ENCODE results near the gene BTBD9. TPM values are rescaled to one million over a fixed set of nuclear protein-coding genes. Genes with fewer than 3 reads are reported as not detected.

The BTBD9 gene
- total RNA-seq, 5 donors from 2014 or later (not counting 1 experiment from before 2014, with no cell fraction given): 29.3 to 67.7 (median 38.1) TPM

GRCh38 chr6:38549795-38550194 lies 89.9 kb downstream of the BTBD9 start:
- ChIA-PET CTCF (no interaction called here), POLR2A (no interaction called here)
- no peaks in the 10 kb centered on the region for H3K9me3 ChIP-seq

GRCh38 chr6:38549180-38549579 lies 90.5 kb downstream of the BTBD9 start:
- no peaks in the 10 kb centered on the region for H3K9me3 Mint-ChIP-seq

More at GRCh38 chr6:38549795-38550194, 89.9 kb downstream of the BTBD9 start:
- Histone ChIP-seq H3K36me3 (ENCODE audit: control insufficient read depth in 2 of 2, extremely low read depth in 1 of 2, insufficient read depth in 1 of 2, low read length in 1 of 2) (no peaks in the 10 kb centered on the region), H3K4me1 (ENCODE audit: control insufficient read depth in 1 of 2, extremely low read depth in 1 of 2, insufficient read depth in 2 of 2, low read length in 2 of 2) (no peaks in the 10 kb centered on the region), H3K4me3 (ENCODE audit: control insufficient read depth in 1 of 2, extremely low read depth in 1 of 2, low read length in 1 of 2) (no peak overlapping the region), H3K27ac (ENCODE audit: low read length) (no peak overlapping the region), H3K27me3 (replicated peaks in 1 of 2; ENCODE audit: control insufficient read depth in 2 of 2, extremely low read depth in 1 of 2, insufficient read depth in 2 of 2, low read length in 1 of 2) (no peaks in the 10 kb centered on the region)
- Mint-ChIP-seq H3K4me1 (no peaks in the 10 kb centered on the region), H3K36me3 (peaks cover 16% of the 10 kb centered on the region), H3K27ac (no peak overlapping the region), H3K9me3 (no peaks in the 10 kb centered on the region), H3K4me3 (no peak overlapping the region), H3K27me3 (no peaks in the 10 kb centered on the region)
- 98% methylated on average over 5 of the region's 5 CpGs for WGBS (ENCODE audit: insufficient coverage)
- ATAC-seq (replicated peaks in 1 of 4): no peak
- DNase-seq: no peak

GRCh38 chr6:38543022-38543421 lies 96.7 kb downstream of the BTBD9 start:
- Mint-ChIP-seq H3K9me3 (no peaks in the 10 kb centered on the region), H3K4me1 (peaks cover 0 to 2% (median 1%) of the 10 kb centered on the region in 3 donors), H3K27me3 (no peaks in the 10 kb centered on the region), H3K36me3 (peaks cover 13% of the 10 kb centered on the region), H3K27ac (no peak overlapping the region), H3K4me3 (no peak overlapping the region)
- DNase-seq: no peak
- Histone ChIP-seq H3K4me3 (ENCODE audit: control insufficient read depth in 1 of 2, extremely low read depth in 1 of 2, low read length in 1 of 2) (no peak overlapping the region), H3K9me3 (no peaks in the 10 kb centered on the region), H3K4me1 (ENCODE audit: control insufficient read depth in 1 of 2, extremely low read depth in 1 of 2, insufficient read depth in 2 of 2, low read length in 2 of 2) (no peaks in the 10 kb centered on the region), H3K27ac (ENCODE audit: low read length) (no peak overlapping the region), H3K36me3 (ENCODE audit: control insufficient read depth in 2 of 2, extremely low read depth in 1 of 2, insufficient read depth in 1 of 2, low read length in 1 of 2) (no peaks in the 10 kb centered on the region), H3K27me3 (replicated peaks in 1 of 2; ENCODE audit: control insufficient read depth in 2 of 2, extremely low read depth in 1 of 2, insufficient read depth in 2 of 2, low read length in 1 of 2) (no peaks in the 10 kb centered on the region)
- CTCF ChIA-PET: no interaction called here
- no CpG with 5 or more reads among the region's 2 CpGs for WGBS (ENCODE audit: insufficient coverage)
- no peak for ATAC-seq (replicated peaks in 1 of 4)
- POLR2A ChIA-PET: no interaction called here

More at GRCh38 chr6:38549180-38549579, 90.5 kb downstream of the BTBD9 start:
- Histone ChIP-seq H3K4me3 (ENCODE audit: control insufficient read depth in 1 of 2, extremely low read depth in 1 of 2, low read length in 1 of 2) (no peak overlapping the region), H3K4me1 (ENCODE audit: control insufficient read depth in 1 of 2, extremely low read depth in 1 of 2, insufficient read depth in 2 of 2, low read length in 2 of 2) (no peaks in the 10 kb centered on the region), H3K27ac (ENCODE audit: low read length) (no peak overlapping the region), H3K9me3 (no peaks in the 10 kb centered on the region), H3K36me3 (ENCODE audit: control insufficient read depth in 2 of 2, extremely low read depth in 1 of 2, insufficient read depth in 1 of 2, low read length in 1 of 2) (no peaks in the 10 kb centered on the region), H3K27me3 (replicated peaks in 1 of 2; ENCODE audit: control insufficient read depth in 2 of 2, extremely low read depth in 1 of 2, insufficient read depth in 2 of 2, low read length in 1 of 2) (no peaks in the 10 kb centered on the region)
- Mint-ChIP-seq H3K27me3 (no peaks in the 10 kb centered on the region), H3K36me3 (peaks cover 19% of the 10 kb centered on the region), H3K4me3 (no peak overlapping the region), H3K4me1 (peaks cover 0 to 2% (median 0%) of the 10 kb centered on the region in 3 donors), H3K27ac (no peak overlapping the region)
- ATAC-seq (replicated peaks in 1 of 4) (no peak), DNase-seq (no peak)
- POLR2A ChIA-PET: no interaction called here
- WGBS (ENCODE audit: insufficient coverage): no CpG with 5 or more reads among the region's 2 CpGs
- CTCF ChIA-PET: no interaction called here

- ChIA-PET CTCF (no interaction called here), POLR2A (interaction anchor here in 1 of 2 donors (0.6 kb wide), 1 partner anchor 398 kb away, joined by 5 read pairs; no protein-coding TSS in a partner anchor)
- no peak overlapping the region for H3K4me3 ChIP-seq (ENCODE audit: control insufficient read depth in 1 of 2, extremely low read depth in 1 of 2, low read length in 1 of 2)
- WGBS (ENCODE audit: insufficient coverage): 92% methylated on average over 2 of the region's 2 CpGs
- no peak overlapping the region for H3K27ac Mint-ChIP-seq
- H3K4me3 Mint-ChIP-seq: no peak overlapping the region
- no peaks in the 10 kb centered on the region for H3K9me3 ChIP-seq
- H3K27me3 Mint-ChIP-seq: no peaks in the 10 kb centered on the region
- DNase-seq (no peak), ATAC-seq (replicated peaks in 1 of 4) (no peak)
- H3K36me3 ChIP-seq (ENCODE audit: control insufficient read depth in 2 of 2, extremely low read depth in 1 of 2, insufficient read depth in 1 of 2, low read length in 1 of 2): no peaks in the 10 kb centered on the region
- peaks cover 6% of the 10 kb centered on the region for H3K36me3 Mint-ChIP-seq
- no peaks in the 10 kb centered on the region for H3K9me3 Mint-ChIP-seq
- H3K27me3 ChIP-seq (replicated peaks in 1 of 2; ENCODE audit: control insufficient read depth in 2 of 2, extremely low read depth in 1 of 2, insufficient read depth in 2 of 2, low read length in 1 of 2): no peaks in the 10 kb centered on the region
- no peaks in the 10 kb centered on the region for H3K4me1 ChIP-seq (ENCODE audit: control insufficient read depth in 1 of 2, extremely low read depth in 1 of 2, insufficient read depth in 2 of 2, low read length in 2 of 2)
- H3K4me1 Mint-ChIP-seq: peaks cover 0 to 3% (median 2%) of the 10 kb centered on the region in 3 donors
- H3K27ac ChIP-seq (ENCODE audit: low read length): no peak overlapping the region
Observed at GRCh38 chr6:38542031-38542430, 97.7 kb downstream of the BTBD9 start.

- Mint-ChIP-seq H3K9me3 (peaks cover 0 to 4% (median 0%) of the 10 kb centered on the region in 3 donors), H3K4me3 (no peak overlapping the region), H3K27ac (no peak overlapping the region), H3K27me3 (no peaks in the 10 kb centered on the region), H3K4me1 (peaks cover 28 to 42% (median 34%) of the 10 kb centered on the region in 3 donors), H3K36me3 (peaks cover 50% of the 10 kb centered on the region)
- no peaks in the 10 kb centered on the region for H3K4me1 ChIP-seq (ENCODE audit: control insufficient read depth in 1 of 2, extremely low read depth in 1 of 2, insufficient read depth in 2 of 2, low read length in 2 of 2)
- H3K27me3 ChIP-seq (replicated peaks in 1 of 2; ENCODE audit: control insufficient read depth in 2 of 2, extremely low read depth in 1 of 2, insufficient read depth in 2 of 2, low read length in 1 of 2): no peaks in the 10 kb centered on the region
- no peak for DNase-seq
- no peaks in the 10 kb centered on the region for H3K9me3 ChIP-seq
- no peak overlapping the region for H3K4me3 ChIP-seq (ENCODE audit: control insufficient read depth in 1 of 2, extremely low read depth in 1 of 2, low read length in 1 of 2)
- POLR2A ChIA-PET: interaction anchor here in 1 of 2 donors (0.6 kb wide), 1 partner anchor 1082 kb away, joined by 4 read pairs; no protein-coding TSS in a partner anchor
- no peak overlapping the region for H3K27ac ChIP-seq (ENCODE audit: low read length)
- peaks cover 0 to 3% of the 10 kb centered on the region in 2 donors for H3K36me3 ChIP-seq (ENCODE audit: control insufficient read depth in 2 of 2, extremely low read depth in 1 of 2, insufficient read depth in 1 of 2, low read length in 1 of 2)
- CTCF ChIA-PET: no interaction called here
- no peak for ATAC-seq (replicated peaks in 1 of 4)
Observed at GRCh38 chr6:38533064-38533463, 106.7 kb downstream of the BTBD9 start.

GRCh38 chr6:38531134-38531533 lies 108.6 kb downstream of the BTBD9 start:
- DNase-seq (no peak), ATAC-seq (replicated peaks in 1 of 4) (no peak)
- Histone ChIP-seq H3K9me3 (no peaks in the 10 kb centered on the region), H3K36me3 (ENCODE audit: control insufficient read depth in 2 of 2, extremely low read depth in 1 of 2, insufficient read depth in 1 of 2, low read length in 1 of 2) (peaks cover 0 to 8% of the 10 kb centered on the region in 2 donors), H3K4me3 (ENCODE audit: control insufficient read depth in 1 of 2, extremely low read depth in 1 of 2, low read length in 1 of 2) (no peak overlapping the region), H3K27me3 (replicated peaks in 1 of 2; ENCODE audit: control insufficient read depth in 2 of 2, extremely low read depth in 1 of 2, insufficient read depth in 2 of 2, low read length in 1 of 2) (no peaks in the 10 kb centered on the region), H3K27ac (ENCODE audit: low read length) (no peak overlapping the region), H3K4me1 (ENCODE audit: control insufficient read depth in 1 of 2, extremely low read depth in 1 of 2, insufficient read depth in 2 of 2, low read length in 2 of 2) (no peaks in the 10 kb centered on the region)
- peaks cover 0 to 15% (median 3%) of the 10 kb centered on the region in 3 donors for H3K9me3 Mint-ChIP-seq
- H3K27me3 Mint-ChIP-seq: no peaks in the 10 kb centered on the region
- H3K36me3 Mint-ChIP-seq: peaks cover 67% of the 10 kb centered on the region
- POLR2A ChIA-PET: no interaction called here
- no peak overlapping the region for H3K27ac Mint-ChIP-seq
- H3K4me3 Mint-ChIP-seq: no peak overlapping the region
- peaks cover 24 to 34% (median 27%) of the 10 kb centered on the region in 3 donors for H3K4me1 Mint-ChIP-seq
- WGBS (ENCODE audit: insufficient coverage): no CpG with 5 or more reads among the region's 3 CpGs
- CTCF ChIA-PET: no interaction called here

All from T-cell (primary cell).